Measurements from ENCODE around the gene SYK. TPM values are rescaled to one million over a fixed set of nuclear protein-coding genes. Genes with fewer than 3 reads are reported as not detected.

SYK gene
- total and polyA plus RNA-seq, 2 of the 13 experiments (the other 11 are each of a cell fraction or from before 2014, with no cell fraction given) = not detected

GRCh38 chr9:90827181-90827871, 25.7 kb downstream of the SYK start:
- H4K20me1 ChIP-seq (ENCODE audit: insufficient read depth, low read length) = no peaks in the 10 kb centered on the region
- no peak for FAIRE-seq
- TF ChIP-seq FOXO1 (CRISPR knock-in tag; IDR thresholded peaks at IDR 0.05) (no peak), FLYWCH1 (CRISPR knock-in tag; IDR thresholded peaks at IDR 0.05) (no peak), ZBTB7A (CRISPR knock-in tag; IDR thresholded peaks at IDR 0.05) (no peak), FOXM1 (CRISPR knock-in tag; IDR thresholded peaks at IDR 0.05) (no peak), MATR3 (CRISPR knock-in tag; IDR thresholded peaks at IDR 0.05) (no peak), SMAD9 (CRISPR knock-in tag; IDR thresholded peaks at IDR 0.05) (no peak), CTCF (CRISPR knock-in tag; IDR thresholded peaks at IDR 0.05) (no peak), ARNT2 (CRISPR knock-in tag; IDR thresholded peaks at IDR 0.05; ENCODE audit: low read depth) (no peak), HDAC6 (IDR thresholded peaks at IDR 0.05; ENCODE audit: low read depth, low read length) (no peak)
- intact Hi-C loops (cut with micrococcal nuclease; ENCODE audit: unreplicated experiment) = no loop called here
- no peak for DNase-seq (ENCODE audit: low spot score)
- CTCF ChIA-PET (ENCODE audit: low intra/inter-chr PET ratio, low total read pairs) = no interaction called here
- POLR2A ChIA-PET = no interaction called here
- WGBS (ENCODE audit: low lambda C conversion rate) = 17% methylated on average over 8 of the region's 8 CpGs
- H3K9me3 ChIP-seq (ENCODE audit: low read length) = peaks cover 7% of the 10 kb centered on the region
- H3K4me2 ChIP-seq (ENCODE audit: low read depth, low read length) = no peak overlapping the region
- peaks cover 1 to 15% of the 10 kb centered on the region in 2 experiments; a peak in 2 of 5 replicates for H3K27me3 ChIP-seq (ENCODE audit: control insufficient read depth in 1 of 2, insufficient read depth in 2 of 2, low read length in 2 of 2)
- H2AFZ ChIP-seq (ENCODE audit: low read length) = no peak overlapping the region
- H3K9ac ChIP-seq (ENCODE audit: insufficient read depth, low read depth, low read length) = no peak overlapping the region
- no peaks in the 10 kb centered on the region for H3K36me3 ChIP-seq (replicated peaks in 1 of 2; ENCODE audit: control insufficient read depth in 1 of 2, insufficient read depth in 2 of 2, low read length in 2 of 2)
- H3K4me3 ChIP-seq (replicated peaks in 1 of 3; ENCODE audit: insufficient read depth in 1 of 3, low read depth in 2 of 3, low read length in 3 of 3) = no peak overlapping the region
- no peaks in the 10 kb centered on the region for H3K4me1 ChIP-seq (ENCODE audit: insufficient read depth, low read length)
- no TSS peak for BruUV-seq (replicated peaks)
- no peak for ATAC-seq
- in situ Hi-C loops (cut with HindIII; ENCODE audit: extremely low pct_ligation_motif_present, low pct_unique_long_range_greater_than_20kb) = no loop called here
- no peaks in the 10 kb centered on the region for H3K79me2 ChIP-seq (ENCODE audit: insufficient read depth, low read length)
- no peak overlapping the region for H3K27ac ChIP-seq (ENCODE audit: extremely low read length, insufficient read depth, low read length)
